ENCODE measurements around the gene BSDC1.

DNA sequence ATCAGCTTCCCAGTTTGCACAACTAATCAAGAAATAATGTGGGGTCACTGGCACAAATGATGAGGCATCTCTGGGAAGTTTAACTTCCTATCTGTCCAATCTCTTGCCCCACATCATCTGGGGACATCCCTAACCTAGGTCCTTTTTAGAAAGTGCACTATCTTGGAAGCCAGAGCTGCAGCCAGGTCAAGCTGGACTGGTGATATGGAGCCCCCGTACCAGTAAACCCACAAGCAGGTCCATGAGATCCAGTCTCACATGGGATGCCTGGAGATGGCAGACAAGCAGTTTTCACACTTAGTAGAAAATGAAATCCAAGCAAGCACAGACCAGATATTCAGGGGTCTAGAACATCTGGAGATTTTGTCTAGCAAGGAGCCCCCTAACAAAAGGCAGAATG, 27.5 kb upstream of the BSDC1 start:
- TF ChIP-seq, protein P1, sequence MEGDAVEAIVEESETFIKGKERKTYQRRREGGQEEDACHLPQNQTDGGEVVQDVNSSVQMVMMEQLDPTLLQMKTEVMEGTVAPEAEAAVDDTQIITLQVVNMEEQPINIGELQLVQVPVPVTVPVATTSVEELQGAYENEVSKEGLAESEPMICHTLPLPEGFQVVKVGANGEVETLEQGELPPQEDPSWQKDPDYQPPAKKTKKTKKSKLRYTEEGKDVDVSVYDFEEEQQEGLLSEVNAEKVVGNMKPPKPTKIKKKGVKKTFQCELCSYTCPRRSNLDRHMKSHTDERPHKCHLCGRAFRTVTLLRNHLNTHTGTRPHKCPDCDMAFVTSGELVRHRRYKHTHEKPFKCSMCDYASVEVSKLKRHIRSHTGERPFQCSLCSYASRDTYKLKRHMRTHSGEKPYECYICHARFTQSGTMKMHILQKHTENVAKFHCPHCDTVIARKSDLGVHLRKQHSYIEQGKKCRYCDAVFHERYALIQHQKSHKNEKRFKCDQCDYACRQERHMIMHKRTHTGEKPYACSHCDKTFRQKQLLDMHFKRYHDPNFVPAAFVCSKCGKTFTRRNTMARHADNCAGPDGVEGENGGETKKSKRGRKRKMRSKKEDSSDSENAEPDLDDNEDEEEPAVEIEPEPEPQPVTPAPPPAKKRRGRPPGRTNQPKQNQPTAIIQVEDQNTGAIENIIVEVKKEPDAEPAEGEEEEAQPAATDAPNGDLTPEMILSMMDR (IDR thresholded peaks at IDR 0.05; ENCODE audit: low read depth, low read length), result no peak
- no peak for TF ChIP-seq EZH2phosphoT487 (IDR thresholded peaks at IDR 0.05; ENCODE audit: low read depth)

Measured in OCI-LY3 (cell line).